A549 treated with CORT108297 at 1 μM for 4 hours (cell line): ENCODE measurements around the gene TMCO1. TPM values are rescaled to one million over a fixed set of nuclear protein-coding genes. Genes with fewer than 3 reads are reported as not detected.

ENCODE experiments used
- total RNA-seq: library from RNA; stranded (reverse); fragments of 200-300 nt; extraction: Qiagen RNA extraction; gene quantifications from 5 replicates; pipeline ENCODE4 v1.2.3, GENCODE V29; 2022

The TMCO1 gene, protein sequence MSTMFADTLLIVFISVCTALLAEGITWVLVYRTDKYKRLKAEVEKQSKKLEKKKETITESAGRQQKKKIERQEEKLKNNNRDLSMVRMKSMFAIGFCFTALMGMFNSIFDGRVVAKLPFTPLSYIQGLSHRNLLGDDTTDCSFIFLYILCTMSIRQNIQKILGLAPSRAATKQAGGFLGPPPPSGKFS
- total RNA-seq: 158 to 191 TPM (median 161 TPM) in 5 replicates

GRCh38 chr1:165768513-165769394 lies at the start of gene TMCO1:
Gene TMCO1, minus strand, starts transcription at chr1:165768868. Its CDS starts 117 bp downstream, at chr1:165768751.

DNA sequence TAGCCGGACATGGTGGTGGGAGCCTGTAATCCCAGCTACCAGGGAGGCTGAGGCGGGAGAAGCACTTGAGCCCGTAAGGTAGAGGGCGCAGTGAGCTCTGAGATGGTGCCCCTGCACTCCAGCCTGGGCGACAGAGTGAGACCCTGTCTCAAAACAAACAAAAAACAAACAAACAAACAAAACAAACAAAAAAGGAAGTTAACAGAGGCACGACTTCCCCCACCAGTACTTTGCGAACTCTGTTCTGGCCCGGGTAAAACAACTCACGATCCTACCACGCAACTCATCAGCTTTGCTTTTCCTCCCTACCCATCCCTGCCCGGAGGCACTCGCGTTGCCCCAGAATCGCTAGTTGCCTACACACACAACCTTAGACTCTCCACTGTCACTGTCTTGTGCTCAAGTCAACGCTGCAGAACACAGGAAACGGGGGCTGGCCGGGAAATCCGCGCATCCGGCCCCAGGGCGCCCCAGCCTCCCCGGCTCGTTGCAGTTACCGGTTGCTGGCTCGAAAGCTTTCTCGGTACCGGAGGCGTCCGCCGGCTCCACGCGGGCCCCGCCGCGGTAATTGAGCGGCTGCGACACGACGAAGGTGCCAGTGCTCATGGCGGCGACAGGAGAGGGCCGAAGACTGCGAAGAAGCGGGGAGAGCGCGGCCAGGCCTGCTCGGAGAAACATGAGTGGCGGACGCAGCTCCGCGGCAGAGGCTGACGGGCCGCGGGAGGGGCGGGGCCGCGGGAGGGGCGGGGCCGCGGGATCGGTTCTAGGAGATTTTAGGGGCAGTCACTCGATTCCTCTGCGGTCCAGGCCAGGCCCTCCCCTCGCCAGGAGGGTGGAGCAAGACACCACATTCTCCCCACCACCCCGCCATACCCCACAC lies 70.5 kb downstream of the TMCO1 start, which contains the start of gene ALDH9A1:
TSS of gene ALDH9A1 (minus strand) at position 682 of the 880 bp plus-strand sequence. CDS start at position 678, 4 bp downstream.

Other genes starting within 250 kb of the TMCO1 start
- gene LRRC52, start 224.9 kb downstream of the TMCO1 start, total RNA-seq: not detected in 5 replicates
- 201 to 236 TPM (median 213 TPM) in 5 replicates for gene MGST3, start 137.6 kb downstream of the TMCO1 start, total RNA-seq
- gene ALDH9A1, start 70.3 kb downstream of the TMCO1 start, total RNA-seq: 38.0 to 41.4 TPM (median 41.1 TPM) in 5 replicates
- 103 to 111 TPM (median 107 TPM) in 5 replicates for gene UCK2, start 58.7 kb upstream of the TMCO1 start, total RNA-seq